ENCODE data around the gene SLC26A3. TPM values are rescaled to one million over a fixed set of nuclear protein-coding genes. Genes with fewer than 3 reads are reported as not detected.
A peak's percentile ranks its signal among the peaks of the same experiment; 100 is the strongest.

SLC26A3 gene
- polyA plus RNA-seq, 1 donor: 176 TPM

DNA sequence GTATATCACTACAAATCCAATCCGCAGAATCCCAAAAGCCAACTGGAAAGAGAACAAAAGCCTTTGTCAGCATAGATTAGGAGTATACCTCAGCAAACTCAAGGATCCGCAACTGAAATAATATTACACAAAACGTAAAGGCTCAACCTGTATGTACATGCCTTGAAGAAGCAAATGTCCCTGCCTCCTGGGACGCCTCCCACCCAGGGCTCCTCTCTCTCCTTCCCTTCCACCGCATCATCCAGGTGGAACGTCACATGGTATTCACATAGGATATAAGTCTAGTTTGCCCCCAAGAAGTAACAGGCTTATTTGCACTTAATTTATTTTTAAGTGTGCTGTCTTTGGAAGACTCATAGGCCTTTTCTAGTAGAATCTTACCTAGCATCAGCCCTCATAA lies 13.4 kb downstream of the SLC26A3 start:
- Histone ChIP-seq H3K27ac (ENCODE audit: low read length) (no peak overlapping the region), H3K9me3 (ENCODE audit: control insufficient read depth, low read depth, low read length) (no peaks in the 10 kb centered on the region), H3K36me3 (ENCODE audit: control insufficient read depth, insufficient read depth, low read length) (peaks cover 23% of the 10 kb centered on the region), H3K4me1 (ENCODE audit: control insufficient read depth, insufficient read depth, low read length) (no peaks in the 10 kb centered on the region), H3K4me3 (ENCODE audit: low read length) (no peak overlapping the region), H3K27me3 (ENCODE audit: control insufficient read depth, insufficient read depth, low read length) (no peaks in the 10 kb centered on the region)
- WGBS (ENCODE audit: insufficient coverage, low lambda C conversion rate): no CpG with 5 or more reads among the region's 6 CpGs
- DNase-seq: no peak

DNA sequence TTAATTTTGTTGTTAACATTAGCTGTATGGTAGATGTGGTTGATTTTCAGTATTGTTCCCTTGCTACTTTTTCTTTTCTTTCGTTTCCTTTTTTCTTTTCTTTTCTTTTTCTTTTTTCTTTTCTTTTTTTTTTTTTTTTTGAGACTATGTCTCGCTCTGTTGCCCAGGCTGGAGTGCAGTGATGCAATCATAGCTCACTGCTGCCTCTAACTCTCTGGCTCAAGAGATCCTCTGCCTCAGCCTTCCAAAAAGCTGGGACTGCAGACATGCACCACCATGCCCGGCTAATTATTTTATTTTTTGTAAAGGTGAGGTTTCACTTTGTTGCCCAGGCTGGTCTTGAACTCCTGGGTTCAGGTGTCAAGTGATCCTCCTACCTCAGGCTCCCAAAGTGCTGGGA lies 14.4 kb downstream of the SLC26A3 start:
- no peaks in the 10 kb centered on the region for H3K9me3 ChIP-seq (ENCODE audit: control insufficient read depth, low read depth, low read length)
- no peak overlapping the region for H3K4me3 ChIP-seq (ENCODE audit: low read length)
- WGBS (ENCODE audit: insufficient coverage, low lambda C conversion rate): 88% methylated on average over 1 of the region's 3 CpGs
- no peak for DNase-seq
- H3K27me3 ChIP-seq (ENCODE audit: control insufficient read depth, insufficient read depth, low read length): no peaks in the 10 kb centered on the region
- H3K36me3 ChIP-seq (ENCODE audit: control insufficient read depth, insufficient read depth, low read length): peaks cover 26% of the 10 kb centered on the region
- H3K27ac ChIP-seq (ENCODE audit: low read length): no peak overlapping the region
- H3K4me1 ChIP-seq (ENCODE audit: control insufficient read depth, insufficient read depth, low read length): no peaks in the 10 kb centered on the region

GRCh38 chr7:107788216-107788615 lies 14.8 kb downstream of the SLC26A3 start:
- no peak for DNase-seq
- Histone ChIP-seq H3K4me3 (ENCODE audit: low read length) (no peak overlapping the region), H3K36me3 (ENCODE audit: control insufficient read depth, insufficient read depth, low read length) (peaks cover 28% of the 10 kb centered on the region), H3K27ac (ENCODE audit: low read length) (no peak overlapping the region), H3K27me3 (ENCODE audit: control insufficient read depth, insufficient read depth, low read length) (no peaks in the 10 kb centered on the region), H3K4me1 (ENCODE audit: control insufficient read depth, insufficient read depth, low read length) (no peaks in the 10 kb centered on the region), H3K9me3 (ENCODE audit: control insufficient read depth, low read depth, low read length) (no peaks in the 10 kb centered on the region)
- 100% methylated on average over 1 of the region's 1 CpG for WGBS (ENCODE audit: insufficient coverage, low lambda C conversion rate)

- no peak for DNase-seq
- Histone ChIP-seq H3K27ac (ENCODE audit: low read length) (no peak overlapping the region), H3K27me3 (ENCODE audit: control insufficient read depth, insufficient read depth, low read length) (no peaks in the 10 kb centered on the region), H3K4me1 (ENCODE audit: control insufficient read depth, insufficient read depth, low read length) (no peaks in the 10 kb centered on the region), H3K36me3 (ENCODE audit: control insufficient read depth, insufficient read depth, low read length) (peaks cover 31% of the 10 kb centered on the region), H3K4me3 (ENCODE audit: low read length) (no peak overlapping the region), H3K9me3 (ENCODE audit: control insufficient read depth, low read depth, low read length) (no peaks in the 10 kb centered on the region)
- 60% methylated on average over 1 of the region's 2 CpGs for WGBS (ENCODE audit: insufficient coverage, low lambda C conversion rate)
Measured at GRCh38 chr7:107785926-107786325, 17.1 kb downstream of the SLC26A3 start.

- no peak overlapping the region for H3K27ac ChIP-seq (ENCODE audit: low read length)
- 83% methylated on average over 1 of the region's 2 CpGs for WGBS (ENCODE audit: insufficient coverage, low lambda C conversion rate)
- no peak overlapping the region for H3K4me3 ChIP-seq (ENCODE audit: low read length)
- H3K4me1 ChIP-seq (ENCODE audit: control insufficient read depth, insufficient read depth, low read length): peaks cover 3% of the 10 kb centered on the region
- DNase-seq: no peak
- no peaks in the 10 kb centered on the region for H3K9me3 ChIP-seq (ENCODE audit: control insufficient read depth, low read depth, low read length)
- peaks cover 27% of the 10 kb centered on the region for H3K36me3 ChIP-seq (ENCODE audit: control insufficient read depth, insufficient read depth, low read length)
- no peaks in the 10 kb centered on the region for H3K27me3 ChIP-seq (ENCODE audit: control insufficient read depth, insufficient read depth, low read length)
Measured at GRCh38 chr7:107785170-107785569, 17.9 kb downstream of the SLC26A3 start.

DNA sequence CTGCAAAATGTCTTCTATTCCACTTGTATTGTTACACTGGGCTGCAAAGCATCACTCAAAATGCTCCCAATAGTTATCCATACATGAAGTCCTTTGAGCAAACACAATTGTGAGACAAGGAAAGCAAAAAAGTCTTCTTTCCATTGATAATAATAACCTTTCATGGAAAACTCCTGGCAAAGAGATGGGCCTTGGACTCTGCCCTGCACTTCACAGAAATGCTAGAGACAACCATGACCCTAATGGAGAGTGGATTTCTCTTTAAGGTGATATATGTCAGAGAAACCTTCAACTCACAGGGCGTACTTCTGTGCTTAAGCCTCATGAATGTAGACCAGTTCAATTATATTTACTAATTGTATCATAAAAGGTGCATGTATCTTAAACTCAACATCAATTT lies 19.4 kb downstream of the SLC26A3 start:
- peaks cover 13% of the 10 kb centered on the region for H3K4me1 ChIP-seq (ENCODE audit: control insufficient read depth, insufficient read depth, low read length)
- WGBS (ENCODE audit: insufficient coverage, low lambda C conversion rate): no CpG with 5 or more reads among the region's 1 CpG
- no peak overlapping the region for H3K27ac ChIP-seq (ENCODE audit: low read length)
- no peak overlapping the region for H3K4me3 ChIP-seq (ENCODE audit: low read length)
- no peaks in the 10 kb centered on the region for H3K27me3 ChIP-seq (ENCODE audit: control insufficient read depth, insufficient read depth, low read length)
- no peaks in the 10 kb centered on the region for H3K9me3 ChIP-seq (ENCODE audit: control insufficient read depth, low read depth, low read length)
- DNase-seq: no peak
- H3K36me3 ChIP-seq (ENCODE audit: control insufficient read depth, insufficient read depth, low read length): peaks cover 23% of the 10 kb centered on the region

DNA sequence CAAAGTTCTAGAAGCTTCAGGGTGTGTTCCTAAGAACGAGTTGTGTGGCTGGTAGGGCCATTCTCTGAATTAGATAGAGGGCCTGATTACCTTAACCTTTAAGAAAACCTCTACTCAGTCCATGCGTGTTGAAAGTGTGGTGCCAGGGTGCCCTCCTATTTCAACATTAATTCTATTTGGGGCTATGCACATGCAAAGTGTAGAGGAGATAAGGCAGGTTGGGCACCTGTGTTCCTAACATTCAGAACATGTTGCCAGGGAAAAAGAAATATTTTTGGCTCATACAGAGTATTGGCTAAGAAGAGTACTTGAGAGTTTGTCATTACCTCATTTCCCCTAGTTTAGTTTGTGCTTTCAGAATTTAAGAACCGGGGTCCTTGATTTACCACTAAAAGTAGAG lies 20.6 kb downstream of the SLC26A3 start:
- no CpG with 5 or more reads among the region's 3 CpGs for WGBS (ENCODE audit: insufficient coverage, low lambda C conversion rate)
- Histone ChIP-seq H3K27ac (ENCODE audit: low read length) (no peak overlapping the region), H3K4me1 (ENCODE audit: control insufficient read depth, insufficient read depth, low read length) (peaks cover 20% of the 10 kb centered on the region), H3K27me3 (ENCODE audit: control insufficient read depth, insufficient read depth, low read length) (no peaks in the 10 kb centered on the region), H3K4me3 (ENCODE audit: low read length) (no peak overlapping the region), H3K36me3 (ENCODE audit: control insufficient read depth, insufficient read depth, low read length) (peaks cover 23% of the 10 kb centered on the region), H3K9me3 (ENCODE audit: control insufficient read depth, low read depth, low read length) (no peaks in the 10 kb centered on the region)
- DNase-seq: no peak

DNA sequence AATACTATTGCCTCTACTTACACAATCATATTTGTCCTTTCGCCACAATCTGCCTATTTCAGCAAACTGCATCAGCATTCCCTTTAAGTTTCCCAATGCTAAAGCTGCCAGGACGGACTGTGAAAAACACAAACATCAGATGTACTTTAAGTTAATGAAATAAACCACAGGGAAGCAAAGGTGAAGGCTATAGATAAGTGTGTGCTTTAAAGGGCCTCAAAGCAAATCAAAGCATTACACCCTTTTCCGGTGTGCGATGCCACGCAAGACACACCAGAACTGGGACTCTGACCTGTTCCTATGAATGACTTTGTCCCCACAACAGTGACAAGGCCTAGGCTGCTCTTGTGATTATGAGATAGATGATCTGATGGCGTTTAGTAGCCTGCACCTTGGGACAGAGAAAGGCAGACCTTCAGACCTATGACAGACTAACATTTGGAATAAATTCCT lies 23.4 kb downstream of the SLC26A3 start:
- peak overlapping the region; percentile 73 for H3K27ac ChIP-seq (ENCODE audit: low read length)
- DNase-seq: peak; percentile 85 to 94
- WGBS (ENCODE audit: insufficient coverage, low lambda C conversion rate): no CpG with 5 or more reads among the region's 6 CpGs

GRCh38 chr7:107778283-107778682 lies 24.7 kb downstream of the SLC26A3 start:
- no CpG with 5 or more reads among the region's 4 CpGs for WGBS (ENCODE audit: insufficient coverage, low lambda C conversion rate)
- Histone ChIP-seq H3K4me1 (ENCODE audit: control insufficient read depth, insufficient read depth, low read length) (peaks cover 20% of the 10 kb centered on the region), H3K27me3 (ENCODE audit: control insufficient read depth, insufficient read depth, low read length) (no peaks in the 10 kb centered on the region), H3K9me3 (ENCODE audit: control insufficient read depth, low read depth, low read length) (no peaks in the 10 kb centered on the region), H3K4me3 (ENCODE audit: low read length) (no peak overlapping the region), H3K27ac (ENCODE audit: low read length) (no peak overlapping the region), H3K36me3 (ENCODE audit: control insufficient read depth, insufficient read depth, low read length) (peaks cover 29% of the 10 kb centered on the region)
- DNase-seq: no peak

More for the DNA sequence above, 23.4 kb downstream of the SLC26A3 start:
- H3K36me3 ChIP-seq (ENCODE audit: control insufficient read depth, insufficient read depth, low read length): peaks cover 27% of the 10 kb centered on the region
- H3K4me1 ChIP-seq (ENCODE audit: control insufficient read depth, insufficient read depth, low read length): peaks cover 20% of the 10 kb centered on the region
- no peaks in the 10 kb centered on the region for H3K27me3 ChIP-seq (ENCODE audit: control insufficient read depth, insufficient read depth, low read length)
- no peaks in the 10 kb centered on the region for H3K9me3 ChIP-seq (ENCODE audit: control insufficient read depth, low read depth, low read length)
- no peak overlapping the region for H3K4me3 ChIP-seq (ENCODE audit: low read length)

DNA sequence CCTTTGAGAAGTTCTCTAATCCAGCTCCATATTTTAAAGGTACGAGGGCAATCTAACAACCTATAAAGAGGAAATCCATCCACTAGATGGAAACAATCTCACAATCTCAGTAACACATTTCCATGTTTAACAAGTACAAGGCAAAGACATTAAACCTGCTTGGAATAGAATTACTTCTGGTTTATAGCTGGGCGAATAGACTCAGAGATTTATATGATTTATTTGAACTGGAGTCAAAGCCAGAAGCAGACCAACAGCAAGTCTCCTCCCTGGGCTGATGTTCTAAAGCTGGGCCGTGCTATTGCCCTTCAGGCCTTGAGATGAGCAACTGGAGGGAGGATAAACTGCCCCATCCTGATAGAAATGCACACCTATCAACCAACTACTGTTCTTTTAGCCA lies 25.3 kb downstream of the SLC26A3 start:
- H3K27me3 ChIP-seq (ENCODE audit: control insufficient read depth, insufficient read depth, low read length): no peaks in the 10 kb centered on the region
- H3K4me3 ChIP-seq (ENCODE audit: low read length): no peak overlapping the region
- DNase-seq: no peak
- H3K4me1 ChIP-seq (ENCODE audit: control insufficient read depth, insufficient read depth, low read length): peaks cover 20% of the 10 kb centered on the region
- WGBS (ENCODE audit: insufficient coverage, low lambda C conversion rate): 80% methylated on average over 1 of the region's 3 CpGs
- H3K27ac ChIP-seq (ENCODE audit: low read length): no peak overlapping the region
- peaks cover 29% of the 10 kb centered on the region for H3K36me3 ChIP-seq (ENCODE audit: control insufficient read depth, insufficient read depth, low read length)
- no peaks in the 10 kb centered on the region for H3K9me3 ChIP-seq (ENCODE audit: control insufficient read depth, low read depth, low read length)

- Histone ChIP-seq H3K4me1 (ENCODE audit: control insufficient read depth, insufficient read depth, low read length) (peaks cover 3% of the 10 kb centered on the region), H3K36me3 (ENCODE audit: control insufficient read depth, insufficient read depth, low read length) (peaks cover 34% of the 10 kb centered on the region), H3K4me3 (ENCODE audit: low read length) (no peak overlapping the region), H3K27me3 (ENCODE audit: control insufficient read depth, insufficient read depth, low read length) (no peaks in the 10 kb centered on the region), H3K9me3 (ENCODE audit: control insufficient read depth, low read depth, low read length) (no peaks in the 10 kb centered on the region), H3K27ac (ENCODE audit: low read length) (no peak overlapping the region)
- 88% methylated on average over 1 of the region's 2 CpGs for WGBS (ENCODE audit: insufficient coverage, low lambda C conversion rate)
- no peak for DNase-seq
Measured at GRCh38 chr7:107773027-107773426, 30.0 kb downstream of the SLC26A3 start.
